Measurements from ENCODE around the gene GRIN3A.
A peak's percentile ranks its signal among the peaks of the same experiment; 100 is the strongest.

DNA sequence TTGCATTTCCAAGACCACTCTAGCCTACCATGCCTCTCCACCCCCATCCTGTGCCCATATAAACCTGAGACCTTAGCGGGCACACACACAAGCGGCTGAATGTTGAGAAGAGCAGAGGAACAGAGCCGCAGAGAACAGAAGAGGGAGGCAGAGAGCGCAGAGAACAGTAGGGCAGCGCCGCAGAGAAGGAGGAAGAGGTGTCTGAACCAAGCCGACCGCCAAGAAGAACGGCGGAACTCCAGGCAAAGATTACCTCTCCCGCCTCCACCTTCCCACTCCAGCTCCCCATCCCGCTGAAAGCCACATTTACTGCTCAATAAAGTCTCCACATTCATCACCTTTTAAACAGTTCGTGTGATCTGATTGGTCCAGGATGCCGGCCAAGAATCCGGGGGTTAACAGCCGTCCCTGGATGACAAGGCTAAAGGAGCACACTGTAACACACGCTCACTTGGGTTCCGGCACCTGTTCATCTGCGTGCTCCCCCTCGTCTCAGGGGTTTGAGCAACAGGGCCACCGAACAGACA lies 33.2 kb downstream of the GRIN3A start:
- TF ChIP-seq POLR2A (IDR thresholded peaks at IDR 0.05) = no peak
- TF ChIP-seq, protein P1, sequence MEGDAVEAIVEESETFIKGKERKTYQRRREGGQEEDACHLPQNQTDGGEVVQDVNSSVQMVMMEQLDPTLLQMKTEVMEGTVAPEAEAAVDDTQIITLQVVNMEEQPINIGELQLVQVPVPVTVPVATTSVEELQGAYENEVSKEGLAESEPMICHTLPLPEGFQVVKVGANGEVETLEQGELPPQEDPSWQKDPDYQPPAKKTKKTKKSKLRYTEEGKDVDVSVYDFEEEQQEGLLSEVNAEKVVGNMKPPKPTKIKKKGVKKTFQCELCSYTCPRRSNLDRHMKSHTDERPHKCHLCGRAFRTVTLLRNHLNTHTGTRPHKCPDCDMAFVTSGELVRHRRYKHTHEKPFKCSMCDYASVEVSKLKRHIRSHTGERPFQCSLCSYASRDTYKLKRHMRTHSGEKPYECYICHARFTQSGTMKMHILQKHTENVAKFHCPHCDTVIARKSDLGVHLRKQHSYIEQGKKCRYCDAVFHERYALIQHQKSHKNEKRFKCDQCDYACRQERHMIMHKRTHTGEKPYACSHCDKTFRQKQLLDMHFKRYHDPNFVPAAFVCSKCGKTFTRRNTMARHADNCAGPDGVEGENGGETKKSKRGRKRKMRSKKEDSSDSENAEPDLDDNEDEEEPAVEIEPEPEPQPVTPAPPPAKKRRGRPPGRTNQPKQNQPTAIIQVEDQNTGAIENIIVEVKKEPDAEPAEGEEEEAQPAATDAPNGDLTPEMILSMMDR (IDR thresholded peaks at IDR 0.05) = peak in 1 of 4 experiments; percentile 16
- no peak for TF ChIP-seq POLR2AphosphoS5 (IDR thresholded peaks at IDR 0.05)
- TF ChIP-seq EP300 (IDR thresholded peaks at IDR 0.05) = no peak
